GM19468 (cell line): ENCODE data around the gene RILP.

Experiments
- ATAC-seq: cut with Tn5 transposase; IDR thresholded peaks from one replicate; pipeline ENCODE4 v1.9.1; 2021; ENCODE audit warnings: mild to moderate bottlenecking, moderate library complexity, moderate number of reproducible peaks; ENCODE audit not compliant: unreplicated experiment; ENCODE audit errors: extremely low read depth

Gene RILP

DNA sequence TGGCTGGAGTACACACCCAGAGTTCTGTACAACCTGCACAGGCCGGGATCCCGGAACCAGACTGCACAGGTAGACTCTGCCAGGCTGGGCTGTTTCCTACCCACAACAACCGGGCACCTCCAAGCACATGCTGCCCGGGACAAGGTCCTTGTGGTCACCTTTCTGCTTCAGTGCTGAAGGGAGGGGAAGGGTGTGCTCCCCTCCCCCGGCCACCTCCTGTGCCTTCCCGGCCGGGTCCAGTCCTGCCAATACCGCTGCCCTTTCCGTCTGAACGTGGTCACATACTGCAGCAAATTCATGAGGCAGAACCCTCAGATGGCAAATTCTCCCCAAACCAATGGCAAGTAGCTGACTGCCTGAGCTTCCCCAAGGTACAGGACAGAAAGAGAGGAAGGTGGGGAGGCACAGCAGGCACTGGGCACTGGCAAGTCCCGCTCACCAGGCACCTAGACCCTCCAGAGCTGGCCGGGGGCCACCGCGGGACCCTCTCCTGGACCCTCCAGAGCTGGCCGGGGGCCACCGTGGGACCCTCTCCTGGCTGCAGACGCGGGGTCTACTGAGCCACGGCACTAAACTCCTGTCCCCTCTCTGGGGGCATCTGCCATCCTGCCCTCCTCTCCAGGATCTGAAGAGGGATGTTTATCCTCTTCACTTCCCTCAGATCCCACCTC, 43.9 kb downstream of the RILP start:
- ATAC-seq, result no peak

GRCh38 chr17:1604831-1605528, 44.7 kb downstream of the RILP start:
- ATAC-seq, result no peak

DNA sequence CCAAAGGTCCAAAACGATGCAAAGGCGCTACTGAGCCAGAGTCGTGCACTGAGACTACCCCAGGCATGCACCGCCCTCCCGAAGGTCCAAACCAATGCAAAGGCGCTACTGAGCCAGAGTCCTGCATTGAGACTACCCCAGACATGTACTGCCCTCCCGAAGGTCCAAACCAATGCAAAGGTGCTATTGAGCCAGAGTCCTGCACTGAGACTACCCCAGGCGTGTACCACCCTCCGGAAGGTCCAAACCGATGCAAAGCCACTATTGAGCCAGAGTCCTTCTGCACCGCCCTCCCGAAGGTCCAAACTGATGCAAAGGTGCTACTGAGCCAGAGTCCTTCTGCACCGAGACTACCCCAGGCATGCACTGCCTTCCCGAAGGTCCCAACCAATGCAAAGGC, 48.1 kb downstream of the RILP start:
- ATAC-seq, result no peak

DNA sequence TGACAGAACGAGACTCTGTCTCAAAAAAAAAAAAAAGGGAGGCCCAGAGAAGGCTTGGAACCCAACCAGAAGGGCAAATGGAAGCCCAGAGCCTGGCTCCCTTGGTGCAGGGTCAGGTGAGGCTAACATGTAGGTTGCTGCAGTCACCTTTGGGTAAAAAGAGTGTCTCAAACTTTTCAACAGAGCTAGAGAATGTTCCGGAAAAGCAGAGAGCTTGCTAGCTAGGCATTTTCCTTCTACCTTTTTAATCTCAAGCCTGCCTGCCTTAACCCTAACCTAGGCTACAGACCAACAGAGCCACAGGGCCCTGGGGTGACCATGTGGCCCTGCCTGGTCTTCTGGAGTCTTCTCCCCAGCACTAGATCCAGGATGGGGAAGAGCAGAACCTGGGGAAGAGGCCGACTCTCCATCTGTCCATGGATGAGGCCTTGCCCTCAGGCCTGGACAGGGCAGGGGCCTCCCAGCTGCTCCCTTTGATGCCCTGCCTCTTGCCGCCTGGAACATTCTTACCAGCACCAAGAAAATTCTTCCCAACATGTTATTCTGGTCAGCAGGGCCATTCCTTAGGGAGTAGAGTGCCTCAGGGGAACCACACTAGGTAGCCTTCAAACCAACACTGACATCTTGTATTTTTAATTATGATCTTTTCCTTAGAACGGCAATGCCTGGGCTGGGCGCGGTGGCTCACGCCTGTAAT, 51.1 kb downstream of the RILP start:
- no peak for ATAC-seq

- no peak for ATAC-seq
These were observed 51.8 kb downstream of the RILP start for GRCh38 chr17:1597861-1598342.
